HT-29 (cell line): ENCODE measurements around the gene NCAPG2. TPM values are rescaled to one million over a fixed set of nuclear protein-coding genes. Genes with fewer than 3 reads are reported as not detected.
A peak's percentile ranks its signal among the peaks of the same experiment; 100 is the strongest.

Source experiments
- DNase-seq: peaks from one replicate; pipeline ENCODE4 v3.0.0-alpha.2; 2015; ENCODE audit warnings: low spot score
- total RNA-seq: library from RNA; depleted of rRNA; stranded (reverse); fragments of >200 nt; shearing (Covaris generic); gene quantifications from 2 replicates; pipeline ENCODE4 v1.2.3, GENCODE V29; 2014; rRNA removed

NCAPG2 gene, protein sequence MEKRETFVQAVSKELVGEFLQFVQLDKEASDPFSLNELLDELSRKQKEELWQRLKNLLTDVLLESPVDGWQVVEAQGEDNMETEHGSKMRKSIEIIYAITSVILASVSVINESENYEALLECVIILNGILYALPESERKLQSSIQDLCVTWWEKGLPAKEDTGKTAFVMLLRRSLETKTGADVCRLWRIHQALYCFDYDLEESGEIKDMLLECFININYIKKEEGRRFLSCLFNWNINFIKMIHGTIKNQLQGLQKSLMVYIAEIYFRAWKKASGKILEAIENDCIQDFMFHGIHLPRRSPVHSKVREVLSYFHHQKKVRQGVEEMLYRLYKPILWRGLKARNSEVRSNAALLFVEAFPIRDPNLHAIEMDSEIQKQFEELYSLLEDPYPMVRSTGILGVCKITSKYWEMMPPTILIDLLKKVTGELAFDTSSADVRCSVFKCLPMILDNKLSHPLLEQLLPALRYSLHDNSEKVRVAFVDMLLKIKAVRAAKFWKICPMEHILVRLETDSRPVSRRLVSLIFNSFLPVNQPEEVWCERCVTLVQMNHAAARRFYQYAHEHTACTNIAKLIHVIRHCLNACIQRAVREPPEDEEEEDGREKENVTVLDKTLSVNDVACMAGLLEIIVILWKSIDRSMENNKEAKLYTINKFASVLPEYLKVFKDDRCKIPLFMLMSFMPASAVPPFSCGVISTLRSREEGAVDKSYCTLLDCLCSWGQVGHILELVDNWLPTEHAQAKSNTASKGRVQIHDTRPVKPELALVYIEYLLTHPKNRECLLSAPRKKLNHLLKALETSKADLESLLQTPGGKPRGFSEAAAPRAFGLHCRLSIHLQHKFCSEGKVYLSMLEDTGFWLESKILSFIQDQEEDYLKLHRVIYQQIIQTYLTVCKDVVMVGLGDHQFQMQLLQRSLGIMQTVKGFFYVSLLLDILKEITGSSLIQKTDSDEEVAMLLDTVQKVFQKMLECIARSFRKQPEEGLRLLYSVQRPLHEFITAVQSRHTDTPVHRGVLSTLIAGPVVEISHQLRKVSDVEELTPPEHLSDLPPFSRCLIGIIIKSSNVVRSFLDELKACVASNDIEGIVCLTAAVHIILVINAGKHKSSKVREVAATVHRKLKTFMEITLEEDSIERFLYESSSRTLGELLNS
- 37.7 and 40.5 TPM in 2 replicates for total RNA-seq

DNA sequence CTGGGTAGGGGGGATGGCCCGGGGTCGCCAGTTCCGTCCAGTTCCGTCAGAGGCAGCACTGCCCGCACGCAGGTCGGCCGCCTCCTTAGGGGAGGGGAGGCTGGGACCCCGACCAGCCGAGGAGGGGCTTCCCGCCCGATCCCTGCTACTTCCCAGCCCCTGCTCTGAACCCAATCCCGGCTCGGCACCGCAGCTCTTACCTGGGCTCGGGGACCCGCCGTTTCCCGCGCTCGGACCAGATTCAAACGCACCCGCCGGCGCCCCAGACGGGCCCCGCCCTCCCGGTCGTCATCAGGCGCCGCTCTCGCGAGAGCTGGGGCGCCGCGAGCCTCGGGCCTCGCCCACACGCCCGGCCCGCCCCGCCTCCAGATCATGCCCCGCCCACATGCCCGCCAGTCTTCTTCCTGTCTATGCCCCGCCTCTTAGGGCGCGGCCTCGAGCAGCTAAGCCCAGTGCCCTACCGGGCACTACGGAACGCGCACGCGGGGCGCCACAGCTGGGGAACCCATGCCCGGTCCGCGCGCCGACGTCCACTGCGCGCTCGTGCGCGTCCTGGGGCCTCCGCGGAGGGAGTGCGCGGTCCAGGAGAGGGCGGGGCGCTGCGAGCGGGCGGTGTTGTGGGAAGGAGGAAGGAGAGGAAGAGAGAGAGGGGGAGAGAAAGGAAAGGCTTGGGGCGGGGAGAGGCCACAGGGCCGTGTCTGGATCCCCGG, at the start of gene NCAPG2:
Gene NCAPG2 (minus strand): TSS at position 281 of the 710 bp plus-strand sequence. CDS start 2,905 bp downstream, outside the sequence.
- DNase-seq, result peak; percentile 100

DNA sequence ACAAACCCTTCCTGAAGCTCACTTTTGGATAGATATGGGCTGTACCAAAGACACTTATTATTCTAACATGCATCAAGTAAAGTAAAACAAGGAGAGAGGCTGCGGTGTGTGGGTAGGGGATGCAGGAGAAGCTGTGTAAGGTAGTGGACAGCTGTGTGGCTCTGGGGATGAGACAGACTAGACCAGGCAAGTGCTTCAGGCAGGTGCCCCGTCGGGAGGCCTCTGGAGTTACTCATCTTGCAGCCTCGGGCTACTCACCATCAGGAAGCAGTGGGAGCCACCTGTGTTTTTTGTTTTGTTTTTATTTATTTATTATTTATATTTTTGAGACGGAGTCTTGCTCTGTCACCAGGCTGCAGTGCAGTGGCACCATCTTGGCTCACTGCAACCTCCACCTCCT, 49.3 kb upstream of the NCAPG2 start:
- no peak for DNase-seq

DNA sequence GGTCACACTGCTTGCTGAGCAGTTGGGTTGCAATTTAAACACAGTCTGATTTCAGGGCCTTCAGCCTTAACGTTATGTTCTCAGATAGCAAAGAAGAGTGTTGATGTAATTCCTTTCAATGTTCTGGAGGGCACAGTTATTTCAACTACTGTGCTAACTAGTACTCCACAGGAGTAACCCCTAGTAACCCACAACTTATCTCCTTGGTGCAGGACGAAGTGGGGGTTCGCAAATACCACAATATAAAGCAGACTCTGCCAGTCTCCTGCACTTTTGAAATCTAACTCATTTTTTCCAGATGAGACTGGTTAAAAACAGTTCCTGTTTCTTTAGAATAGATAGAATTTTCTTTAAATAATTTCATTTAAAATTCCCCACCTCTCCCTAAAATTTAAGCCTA, 47.1 kb upstream of the NCAPG2 start:
- no peak for DNase-seq

DNA sequence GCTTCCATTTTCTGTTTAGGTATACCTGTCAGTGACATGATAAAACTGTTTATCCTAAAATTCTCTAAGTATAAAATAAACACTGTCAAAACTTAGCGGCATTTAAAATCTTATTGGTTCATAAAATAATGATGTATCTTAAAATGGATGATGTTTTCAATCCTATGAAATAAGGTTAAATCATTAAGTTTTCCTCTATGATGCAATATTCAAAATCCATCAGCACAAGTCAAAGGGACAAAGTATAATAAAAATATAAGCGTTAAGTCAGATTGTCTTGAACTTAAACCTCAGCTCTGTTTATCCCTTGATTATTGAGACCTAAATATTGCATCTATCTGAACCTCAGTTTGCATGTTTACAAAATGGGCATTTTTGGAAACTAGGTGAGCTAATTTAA, 46.6 kb upstream of the NCAPG2 start:
- DNase-seq, result no peak

DNA sequence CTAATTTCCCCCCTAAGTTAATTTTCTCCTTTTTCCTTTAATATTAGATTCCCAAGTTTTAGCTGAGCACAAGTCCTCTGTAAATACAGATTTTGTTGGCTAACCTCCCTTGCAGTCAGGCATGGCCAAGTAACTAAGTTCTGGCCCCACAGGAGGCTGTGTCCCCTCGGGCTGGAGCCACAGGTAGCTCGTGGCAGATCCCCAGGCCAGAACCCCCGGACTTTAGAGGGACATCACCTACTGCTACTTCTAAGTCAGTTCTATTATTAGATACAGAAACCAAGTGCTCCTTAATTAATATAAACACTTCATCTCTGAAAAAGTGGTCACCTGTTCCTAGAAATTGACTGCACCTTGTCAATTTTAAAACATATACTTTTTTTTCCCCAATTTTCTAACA, 46.1 kb upstream of the NCAPG2 start:
- no peak for DNase-seq

DNA sequence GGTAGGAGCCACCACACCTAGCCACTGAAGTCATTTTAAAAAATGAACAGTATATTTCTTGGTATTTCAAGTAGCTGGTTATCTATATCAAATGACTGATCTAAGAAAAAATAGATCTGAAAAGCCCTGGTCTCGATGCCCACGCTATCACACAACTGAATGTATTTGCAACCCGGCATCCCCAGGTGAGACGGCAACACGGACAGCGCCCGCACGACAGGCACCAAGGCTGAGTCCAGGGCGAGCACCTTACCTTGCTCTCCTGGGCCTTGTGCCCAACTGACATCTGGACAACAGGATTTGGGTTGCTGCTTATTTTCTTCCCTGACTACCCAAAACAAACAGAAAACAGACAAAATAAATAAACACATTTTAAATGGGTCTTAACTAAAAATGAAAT, 44.8 kb upstream of the NCAPG2 start:
- DNase-seq, result no peak

DNA sequence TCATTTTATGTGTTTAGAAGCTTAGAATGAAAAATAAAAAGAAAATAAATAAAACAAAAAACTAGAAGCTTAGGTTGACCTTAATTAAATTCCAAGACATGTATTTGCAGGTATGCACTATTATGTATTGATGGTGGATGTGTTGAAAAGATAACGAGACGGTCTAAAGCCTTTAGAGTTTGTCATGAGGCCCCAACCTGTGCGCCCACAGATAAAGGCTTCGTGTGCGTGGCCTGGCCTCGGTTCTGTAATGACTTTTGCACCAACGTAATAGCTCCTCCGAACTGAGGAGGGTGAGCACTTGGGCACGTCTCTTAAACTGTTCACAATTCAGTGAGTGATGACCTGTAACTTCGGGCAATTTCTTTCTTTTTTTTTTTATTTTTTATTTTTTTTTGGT, 43.7 kb upstream of the NCAPG2 start:
- no peak for DNase-seq

DNA sequence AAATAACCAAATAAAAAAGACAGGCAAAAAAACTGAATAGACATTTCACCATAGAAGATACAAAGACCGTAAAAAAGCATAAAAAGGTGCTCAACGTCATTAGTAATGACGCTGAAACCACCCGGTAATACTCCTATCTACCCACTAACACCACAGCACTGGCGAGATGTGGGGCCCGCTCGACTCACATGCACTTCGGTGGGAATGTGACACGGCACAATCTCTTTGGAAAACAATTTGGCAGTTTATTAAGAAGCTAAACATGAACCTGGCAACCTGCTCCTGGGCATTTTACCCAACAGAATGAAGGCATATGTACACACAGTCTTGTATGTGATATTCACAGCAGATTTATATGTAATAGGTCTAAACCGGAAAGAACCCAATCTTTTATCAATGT, 42.8 kb upstream of the NCAPG2 start:
- no peak for DNase-seq

DNA sequence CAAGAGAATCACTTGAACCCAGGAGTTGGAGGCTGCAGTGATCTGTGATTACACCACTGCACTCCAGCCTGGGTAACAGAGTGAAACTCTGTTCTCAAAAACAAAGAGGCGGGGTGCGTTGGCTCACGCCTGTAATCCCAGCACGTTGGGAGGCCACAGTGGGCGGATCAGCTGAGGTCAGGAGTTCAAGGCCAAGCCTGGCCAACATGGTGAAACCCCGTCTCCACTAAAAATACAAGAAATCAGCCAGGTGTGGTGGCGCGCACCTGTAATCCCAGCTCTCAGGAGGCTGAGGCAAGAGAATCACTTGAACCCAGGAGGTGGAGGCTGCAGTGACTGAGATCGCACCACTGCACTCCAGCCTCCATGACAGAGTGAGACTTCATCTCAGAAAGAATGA, 42.4 kb upstream of the NCAPG2 start:
- DNase-seq, result no peak

DNA sequence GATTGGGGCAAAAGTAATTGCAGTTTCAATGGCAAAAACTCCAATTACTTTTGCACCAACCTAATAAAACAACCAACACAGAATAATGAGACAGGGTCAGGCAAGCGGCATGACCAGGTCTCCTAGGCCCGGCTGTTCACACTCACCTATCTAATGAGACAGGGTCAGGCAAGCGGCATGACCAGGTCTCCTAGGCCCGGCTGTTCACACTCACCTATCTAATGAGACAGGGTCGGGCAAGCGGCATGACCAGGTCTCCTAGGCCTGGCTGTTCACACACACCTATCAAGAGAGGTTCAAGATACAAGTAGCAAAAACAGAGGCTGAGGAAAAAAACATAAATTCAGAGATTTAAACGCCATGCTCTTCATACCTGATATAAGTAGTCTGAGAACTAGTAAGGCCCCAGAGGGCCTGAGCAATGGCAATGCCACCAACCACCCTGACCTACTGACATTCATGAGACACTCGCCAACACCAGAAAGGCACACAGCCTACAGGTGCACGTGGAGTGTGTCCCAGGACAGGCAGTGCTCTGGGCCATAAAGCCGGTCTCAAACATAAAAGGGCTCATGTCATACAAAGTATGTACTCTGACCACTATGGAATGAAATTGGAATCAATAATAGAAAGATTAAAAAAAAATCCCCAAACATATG, 40.6 kb upstream of the NCAPG2 start:
- DNase-seq, result no peak

DNA sequence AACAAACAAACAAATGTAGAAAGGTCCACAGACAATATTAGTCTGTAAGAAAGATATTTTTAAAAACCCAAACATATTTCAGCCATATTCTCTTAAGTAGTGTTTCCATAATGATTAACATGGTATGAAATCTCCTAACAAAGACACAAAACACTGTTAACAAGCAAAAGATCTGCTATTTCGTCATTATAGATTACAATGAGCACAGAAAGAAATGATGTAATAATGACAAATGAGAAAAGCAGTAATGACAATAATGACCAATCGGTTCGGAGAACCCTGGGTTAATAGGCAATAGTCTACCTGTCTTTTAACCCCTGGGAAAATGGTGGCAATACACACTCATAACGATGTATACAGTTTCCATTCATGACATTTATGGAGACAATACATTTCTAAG, 39.5 kb upstream of the NCAPG2 start:
- no peak for DNase-seq

DNA sequence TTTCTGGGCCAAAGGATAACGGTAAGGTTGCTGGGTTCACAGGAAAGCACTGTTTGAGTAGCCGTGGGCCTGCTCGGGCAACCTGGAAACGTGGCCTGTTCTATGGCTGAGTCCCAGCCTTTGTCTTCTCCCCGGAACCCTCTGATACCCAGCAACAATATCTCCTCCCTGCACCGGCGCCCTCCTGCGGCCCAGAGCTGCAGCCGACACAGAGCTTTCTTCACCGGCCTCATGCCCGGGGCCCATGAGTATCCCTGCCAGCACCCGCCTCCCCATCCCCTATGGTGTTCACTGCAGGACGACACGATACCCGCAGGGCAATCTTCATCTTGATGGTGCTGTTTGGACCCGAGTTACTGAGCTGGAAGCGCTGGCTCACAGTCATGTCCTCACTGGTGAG, 38.6 kb upstream of the NCAPG2 start:
- no peak for DNase-seq

DNA sequence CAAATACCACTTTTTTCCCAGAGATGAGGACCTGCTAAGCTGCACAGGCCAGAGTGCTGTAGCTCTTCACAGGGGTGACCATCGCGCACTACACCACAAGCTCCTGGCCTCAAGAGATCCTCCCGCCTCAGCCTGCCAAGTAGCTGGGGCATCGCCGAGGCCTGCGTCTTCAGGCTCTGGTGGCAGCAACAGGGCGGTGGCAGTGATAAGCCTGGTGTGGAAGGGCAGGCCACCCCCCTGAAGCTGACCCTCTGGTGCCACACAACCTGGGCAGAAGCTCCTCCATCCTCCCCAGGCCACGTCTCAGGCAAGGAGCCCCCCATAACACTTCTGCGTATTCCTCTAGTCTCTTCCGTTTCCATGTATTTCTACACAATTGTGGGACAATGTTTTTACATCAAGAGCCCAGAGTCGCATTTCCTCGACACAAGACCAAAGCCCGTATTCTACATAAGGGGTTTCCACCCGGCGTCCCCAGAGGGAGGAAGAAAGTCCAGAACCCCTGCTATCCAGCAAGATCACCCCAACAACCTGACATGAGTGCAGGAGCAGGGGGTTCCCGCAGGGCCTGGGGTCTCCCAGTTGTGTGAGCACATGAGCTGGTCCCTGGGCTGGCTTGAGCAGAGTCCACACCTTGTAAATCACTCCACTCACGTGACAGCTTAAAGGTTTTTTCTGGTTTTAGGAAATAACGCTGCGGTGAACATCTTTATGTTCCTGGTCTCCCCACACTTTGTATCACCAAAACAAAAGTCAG, 37.6 kb upstream of the NCAPG2 start:
- no peak for DNase-seq

DNA sequence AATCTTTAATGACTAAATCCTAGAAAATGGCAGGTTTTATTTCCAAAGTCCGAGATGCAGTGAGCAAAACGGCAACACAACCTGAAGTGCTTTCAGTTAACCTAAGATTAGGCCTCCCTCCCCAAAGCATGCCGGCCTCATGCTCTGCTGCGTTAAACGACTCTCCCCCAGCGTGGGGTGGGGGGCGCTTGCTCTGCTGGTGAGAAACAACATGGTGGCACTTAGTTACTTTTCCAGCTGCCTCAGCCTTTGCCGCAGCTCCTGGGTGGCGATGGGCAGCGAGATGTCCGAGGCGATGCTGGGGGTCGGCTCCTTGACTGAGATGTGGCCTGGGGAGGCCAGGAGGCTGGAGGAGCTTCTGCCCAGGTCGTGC, 36.7 kb upstream of the NCAPG2 start:
- DNase-seq, result no peak

DNA sequence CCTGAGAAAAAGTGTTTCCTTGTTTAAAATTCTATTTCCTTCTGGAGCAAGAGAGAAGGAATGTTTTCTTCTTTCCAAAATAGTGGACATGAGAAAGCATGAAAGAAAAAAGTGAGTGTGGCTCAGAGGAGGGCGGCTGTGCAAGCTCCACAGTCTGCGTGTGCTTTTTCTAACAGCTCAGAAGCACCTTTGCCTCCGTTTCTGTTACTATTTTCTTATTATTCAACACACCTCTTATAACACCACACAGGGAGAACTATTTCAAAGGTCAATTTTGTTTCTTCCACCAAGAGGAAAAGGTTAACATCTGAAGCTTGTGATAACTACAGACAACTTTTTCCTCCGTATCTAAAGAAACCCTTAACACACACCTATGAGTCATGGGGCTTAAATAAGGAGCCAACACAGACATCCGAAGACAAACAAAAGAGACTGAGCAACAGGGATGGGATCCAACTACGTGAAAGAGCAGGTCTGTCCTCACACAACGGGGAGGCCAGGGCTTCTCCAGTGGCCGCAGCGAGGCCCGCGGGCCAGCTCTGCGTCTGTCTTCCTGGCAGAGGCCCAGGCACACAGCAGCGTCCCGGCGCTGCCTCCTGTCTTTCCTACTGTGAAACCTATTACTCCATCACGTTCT, 36.2 kb upstream of the NCAPG2 start:
- DNase-seq, result no peak

DNA sequence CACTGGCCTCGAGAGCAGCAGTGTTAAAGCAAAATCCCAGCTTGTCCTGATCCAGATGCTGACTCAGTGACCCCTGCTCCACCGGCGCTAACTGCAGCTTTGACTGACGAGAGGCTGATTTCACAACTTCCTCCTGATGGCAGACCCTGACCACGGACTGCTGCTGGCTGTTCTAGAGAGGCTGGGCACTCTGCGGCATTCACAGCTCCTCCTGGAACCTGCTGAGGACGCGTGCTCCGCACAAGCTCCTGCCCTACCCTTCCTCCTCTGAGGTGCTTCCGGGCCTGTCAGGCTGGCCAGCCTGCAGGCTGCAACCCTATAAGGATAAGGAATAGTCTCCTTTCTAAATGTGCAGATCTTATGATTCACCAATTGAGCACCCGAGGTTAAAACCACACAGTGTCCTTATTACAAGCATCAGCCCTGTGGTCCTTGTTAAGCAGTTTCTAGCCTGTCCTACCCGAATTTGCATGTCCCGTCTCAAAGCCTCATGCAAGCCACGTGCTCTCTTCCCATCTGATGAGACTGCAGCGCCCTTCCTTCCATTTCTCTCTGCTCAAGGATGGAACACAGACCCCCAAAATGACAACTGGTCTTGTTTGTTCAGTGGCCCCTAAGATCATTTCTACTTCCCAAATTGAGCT, 35.5 kb upstream of the NCAPG2 start:
- no peak for DNase-seq

DNA sequence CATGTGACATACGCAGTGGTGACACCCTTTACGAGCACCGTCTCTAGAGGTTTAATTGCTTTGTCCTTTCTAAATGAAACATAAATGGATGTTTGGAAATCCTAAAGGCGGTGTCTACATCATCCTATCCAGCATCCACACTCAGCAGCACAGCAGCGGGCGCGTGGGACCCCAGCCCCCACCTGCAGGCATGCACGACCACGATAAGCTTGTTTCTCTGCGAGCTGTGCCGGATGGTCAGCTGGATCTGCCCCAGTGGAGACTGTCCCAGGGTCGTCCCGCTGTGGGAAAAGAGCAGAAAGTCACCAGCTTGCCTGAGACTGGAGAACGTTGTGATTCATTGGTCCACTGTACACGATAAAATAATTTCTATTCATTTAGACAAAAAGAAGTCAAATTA, 34.2 kb upstream of the NCAPG2 start:
- DNase-seq, result no peak

DNA sequence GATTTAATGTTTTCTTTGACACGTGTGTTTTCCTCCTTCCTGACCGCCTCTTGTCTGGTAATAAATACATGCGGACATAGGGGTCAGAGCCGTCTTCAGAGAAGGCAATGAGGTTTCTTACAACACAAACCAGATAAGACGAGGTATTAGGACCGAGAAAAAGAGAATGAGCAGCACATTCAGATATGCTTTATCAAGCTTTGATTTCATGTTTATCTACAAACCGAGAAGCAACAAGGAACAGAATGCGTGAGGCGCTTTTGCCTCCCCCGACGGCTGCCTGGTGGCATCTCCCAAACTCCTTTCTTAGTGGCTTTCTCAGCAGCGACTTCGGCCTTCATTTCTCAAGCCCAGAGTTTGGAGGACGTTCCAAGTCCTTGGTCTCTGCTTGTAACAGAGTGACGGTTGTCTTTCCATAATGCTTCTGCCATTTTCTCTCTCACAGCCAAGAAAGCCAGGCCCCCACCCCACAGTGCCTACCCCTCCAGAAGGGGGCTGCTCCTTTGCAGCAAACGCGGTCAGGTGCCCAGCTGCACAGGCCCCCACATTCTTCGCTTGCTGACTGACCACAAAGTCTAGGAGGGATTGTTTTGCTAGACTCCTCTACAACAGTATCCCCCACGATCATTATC, 32.6 kb upstream of the NCAPG2 start:
- DNase-seq, result no peak

DNA sequence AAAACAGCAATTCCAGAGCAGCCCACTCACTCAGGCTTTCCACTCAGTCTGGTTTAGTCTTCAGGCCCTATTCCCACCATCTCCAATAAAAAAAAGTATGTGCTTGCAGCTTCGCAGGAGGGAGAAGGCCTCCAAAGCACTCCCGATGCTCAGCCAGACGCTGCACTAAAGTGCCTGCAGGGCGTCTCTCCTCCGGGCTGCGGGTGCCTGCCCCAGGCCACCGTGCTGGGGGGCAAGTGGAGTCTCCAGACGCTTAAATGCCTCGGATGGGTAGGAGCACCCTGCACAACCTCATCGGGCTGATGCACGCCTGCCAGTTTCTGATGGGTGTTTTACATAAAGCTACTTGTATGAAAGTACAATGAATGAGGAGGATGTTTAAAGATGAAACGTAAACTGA, 31.3 kb upstream of the NCAPG2 start:
- no peak for DNase-seq
